Memory B cell (primary cell): Measurements from ENCODE around the gene DOCK9.
"Not testable (repeated sequence)": the region's sequence is repeated elsewhere in the genome, so short reads cannot be mapped to it uniquely, and the experiment has no call there.

ENCODE experiments used
- ATAC-seq: fragments of 150-1000 bp; cut with Tn5 transposase; 2 replicates; pipeline ENCODE4 v1.10.0; 2021; ENCODE audit warnings: low read depth, mild to moderate bottlenecking, moderate library complexity
- DNase-seq, 2 donors: peaks; one replicate each; pipeline ENCODE4 v3.0.0; 2022; ENCODE audit warnings: low spot score in 2 of 2
- H3K27ac Mint-ChIP-seq: one replicate; pipeline ENCODE4 v1.8.0; 2022; ENCODE audit warnings: mild to moderate bottlenecking, moderate library complexity, mixed read lengths
- H3K27me3 Mint-ChIP-seq: one replicate; pipeline ENCODE4 v1.8.0; 2022; ENCODE audit warnings: mixed read lengths
- H3K36me3 Mint-ChIP-seq: one replicate; pipeline ENCODE4 v1.8.0; 2022; ENCODE audit warnings: mild to moderate bottlenecking, mixed read lengths
- H3K4me1 Mint-ChIP-seq: one replicate; pipeline ENCODE4 v1.8.0; 2022; ENCODE audit warnings: mixed read lengths
- H3K4me3 Mint-ChIP-seq: one replicate; pipeline ENCODE4 v1.8.0; 2022; ENCODE audit warnings: mild to moderate bottlenecking, moderate library complexity, mixed read lengths
- H3K9me3 Mint-ChIP-seq: one replicate; pipeline ENCODE4 v1.8.0; 2022; ENCODE audit warnings: mixed read lengths

The DOCK9 gene

DNA sequence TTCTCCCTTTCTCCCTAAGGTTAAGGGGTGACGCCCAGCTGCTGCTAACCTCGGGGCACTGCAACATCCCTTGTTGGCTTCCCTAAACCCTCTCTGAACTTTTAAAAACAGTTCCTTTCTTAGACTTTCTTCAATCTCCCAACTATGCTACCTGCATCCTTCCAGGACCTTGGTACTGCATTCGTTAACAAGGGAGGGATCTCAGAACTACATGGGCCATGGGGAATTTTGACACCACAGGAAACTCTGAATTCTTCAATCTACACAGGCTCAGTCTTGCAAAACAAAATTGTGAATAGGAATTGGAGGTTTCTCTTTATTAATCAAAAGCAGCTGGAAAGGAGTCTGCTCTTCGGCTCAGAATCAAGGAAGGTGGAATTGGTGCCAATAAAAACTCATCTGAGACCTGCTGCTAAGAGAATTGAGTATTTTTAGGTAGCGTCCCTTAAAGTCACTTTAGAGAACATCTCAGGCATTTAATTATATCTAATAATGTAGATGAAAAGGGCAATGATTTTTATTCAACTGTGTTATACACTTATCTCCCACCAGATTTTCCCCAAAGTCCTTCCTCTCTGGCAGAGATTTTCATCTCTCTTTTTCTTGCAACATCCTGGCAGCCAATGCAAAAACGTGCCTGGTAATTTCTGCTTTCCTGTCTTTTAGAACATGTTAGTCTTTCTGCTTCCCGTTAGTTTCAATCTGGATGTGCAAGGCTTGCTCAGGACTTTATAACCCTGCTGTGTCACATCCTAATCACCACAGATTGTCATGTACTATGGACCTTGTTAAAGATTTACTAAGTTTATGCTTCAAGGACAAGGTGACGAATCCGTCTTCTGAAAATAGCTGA is 156.3 kb downstream of the DOCK9 start:
- Mint-ChIP-seq H3K9me3 (no peaks in the 10 kb centered on the region), H3K4me3 (no peak overlapping the region), H3K4me1 (peaks cover 5% of the 10 kb centered on the region), H3K27me3 (no peaks in the 10 kb centered on the region), H3K36me3 (peaks cover 18% of the 10 kb centered on the region), H3K27ac (no peak overlapping the region)
- ATAC-seq (no peak), DNase-seq (no peak)

GRCh38 chr13:98820744-98821371 is 157.0 kb downstream of the DOCK9 start:
- peaks cover 24% of the 10 kb centered on the region for H3K36me3 Mint-ChIP-seq

DNA sequence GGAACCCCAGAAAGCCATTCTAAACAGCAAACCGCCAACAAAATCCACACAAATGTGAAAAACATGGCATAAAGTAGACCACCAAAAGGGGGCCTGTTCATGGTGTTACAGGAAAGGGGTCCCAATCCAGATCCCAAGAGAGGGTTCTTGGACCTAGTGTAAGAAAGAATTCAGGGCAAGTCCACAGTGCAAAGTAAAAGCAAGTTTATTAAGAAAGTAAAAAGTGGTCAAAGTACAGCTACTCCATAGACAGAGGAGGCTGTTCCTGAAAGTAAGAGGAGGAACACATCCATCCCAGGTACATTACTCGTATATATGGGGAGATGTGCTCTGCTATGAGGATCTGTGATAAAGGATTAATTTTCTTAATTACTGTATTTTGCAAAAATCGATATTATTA is 157.6 kb downstream of the DOCK9 start:
- H3K4me1 Mint-ChIP-seq: peaks cover 2% of the 10 kb centered on the region
- H3K9me3 Mint-ChIP-seq: no peaks in the 10 kb centered on the region
- H3K36me3 Mint-ChIP-seq: peaks cover 24% of the 10 kb centered on the region
- no peaks in the 10 kb centered on the region for H3K27me3 Mint-ChIP-seq
- ATAC-seq (no peak), DNase-seq (no peak)
- H3K27ac Mint-ChIP-seq: no peak overlapping the region
- H3K4me3 Mint-ChIP-seq: no peak overlapping the region

More at GRCh38 chr13:98820744-98821371, 157.0 kb downstream of the DOCK9 start:
- H3K4me1 Mint-ChIP-seq: peaks cover 4% of the 10 kb centered on the region
- H3K4me3 Mint-ChIP-seq: no peak overlapping the region
- no peak for DNase-seq
- ATAC-seq: no peak
- H3K27me3 Mint-ChIP-seq: no peaks in the 10 kb centered on the region
- no peak overlapping the region for H3K27ac Mint-ChIP-seq
- H3K9me3 Mint-ChIP-seq: no peaks in the 10 kb centered on the region

GRCh38 chr13:98819382-98820010 is 158.4 kb downstream of the DOCK9 start:
- Mint-ChIP-seq H3K27me3 (no peaks in the 10 kb centered on the region), H3K27ac (no peak overlapping the region), H3K4me3 (no peak overlapping the region), H3K36me3 (peaks cover 24% of the 10 kb centered on the region), H3K4me1 (no peaks in the 10 kb centered on the region), H3K9me3 (no peaks in the 10 kb centered on the region)
- ATAC-seq (no peak), DNase-seq (no peak)

- ATAC-seq: no peak
- no peak overlapping the region for H3K4me3 Mint-ChIP-seq
- peak overlapping the region; percentile 11 for H3K27ac Mint-ChIP-seq
These were observed 161.5 kb downstream of the DOCK9 start for GRCh38 chr13:98816406-98816805.

DNA sequence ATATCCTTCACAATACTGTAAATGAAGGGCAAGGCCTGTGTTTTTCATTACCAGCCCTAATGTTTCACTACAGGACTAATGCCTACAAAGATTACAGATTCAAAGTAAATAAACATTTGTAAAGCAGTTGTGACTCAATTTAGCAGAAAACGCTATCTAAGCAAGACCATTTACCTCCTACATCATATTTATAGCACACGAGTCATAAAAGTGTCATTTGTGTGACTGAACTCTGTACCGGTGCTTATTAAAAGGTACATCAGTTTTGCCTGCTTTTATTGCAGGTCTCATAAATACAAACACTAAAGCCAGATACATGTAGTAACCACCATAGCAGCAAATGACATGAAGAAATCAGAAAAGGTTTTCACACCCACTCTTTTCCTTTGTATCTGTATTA is 163.9 kb downstream of the DOCK9 start:
- DNase-seq: no peak

More at GRCh38 chr13:98816406-98816805, 161.5 kb downstream of the DOCK9 start:
- peaks cover 7% of the 10 kb centered on the region for H3K36me3 Mint-ChIP-seq
- H3K9me3 Mint-ChIP-seq: no peaks in the 10 kb centered on the region
- H3K27me3 Mint-ChIP-seq: no peaks in the 10 kb centered on the region
- no peak for DNase-seq
- H3K4me1 Mint-ChIP-seq: no peaks in the 10 kb centered on the region

GRCh38 chr13:98812186-98812790 is 165.6 kb downstream of the DOCK9 start:
- not testable (repeated sequence) for H3K9me3 Mint-ChIP-seq, H3K4me3 Mint-ChIP-seq, DNase-seq, H3K4me1 Mint-ChIP-seq, ATAC-seq, H3K27ac Mint-ChIP-seq, H3K27me3 Mint-ChIP-seq
- peaks cover 14% of the 10 kb centered on the region for H3K36me3 Mint-ChIP-seq

More for the DNA sequence above, 163.9 kb downstream of the DOCK9 start:
- no peaks in the 10 kb centered on the region for H3K4me1 Mint-ChIP-seq
- no peak for ATAC-seq
- H3K27ac Mint-ChIP-seq: no peak overlapping the region
- H3K36me3 Mint-ChIP-seq: peaks cover 13% of the 10 kb centered on the region
- no peaks in the 10 kb centered on the region for H3K27me3 Mint-ChIP-seq
- no peaks in the 10 kb centered on the region for H3K9me3 Mint-ChIP-seq
- no peak overlapping the region for H3K4me3 Mint-ChIP-seq

GRCh38 chr13:98810746-98811145 is 167.1 kb downstream of the DOCK9 start:
- no peaks in the 10 kb centered on the region for H3K27me3 Mint-ChIP-seq
- no peak overlapping the region for H3K27ac Mint-ChIP-seq
- H3K9me3 Mint-ChIP-seq: no peaks in the 10 kb centered on the region
- DNase-seq (no peak), ATAC-seq (no peak)
- H3K4me3 Mint-ChIP-seq: no peak overlapping the region
- H3K36me3 Mint-ChIP-seq: peaks cover 10% of the 10 kb centered on the region
- H3K4me1 Mint-ChIP-seq: no peaks in the 10 kb centered on the region

DNA sequence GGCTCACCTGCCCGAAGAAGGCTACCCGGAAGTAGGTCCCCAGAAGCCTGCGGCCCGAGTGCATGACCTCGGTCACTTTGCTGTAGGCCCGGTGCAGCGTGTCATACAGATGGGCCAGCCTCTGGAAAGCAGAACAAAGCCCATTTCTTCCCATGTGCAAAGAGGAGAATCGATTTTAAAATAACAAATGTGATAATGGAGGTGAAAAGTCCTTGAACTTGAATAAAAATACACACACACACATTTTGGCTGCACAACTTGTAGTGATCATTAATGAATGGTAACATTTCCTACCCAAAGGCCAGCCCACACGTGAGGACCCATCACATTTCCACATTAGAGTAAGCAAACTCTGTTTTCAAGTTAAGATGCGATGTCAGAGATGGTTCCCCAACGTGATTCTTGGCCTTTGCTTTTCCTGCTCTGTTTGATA is 168.5 kb downstream of the DOCK9 start:
- no peak overlapping the region for H3K4me3 Mint-ChIP-seq
- no peaks in the 10 kb centered on the region for H3K4me1 Mint-ChIP-seq
- no peaks in the 10 kb centered on the region for H3K9me3 Mint-ChIP-seq
- no peaks in the 10 kb centered on the region for H3K27me3 Mint-ChIP-seq
- DNase-seq (no peak), ATAC-seq (no peak)
- peaks cover 15% of the 10 kb centered on the region for H3K36me3 Mint-ChIP-seq
- no peak overlapping the region for H3K27ac Mint-ChIP-seq

DNA sequence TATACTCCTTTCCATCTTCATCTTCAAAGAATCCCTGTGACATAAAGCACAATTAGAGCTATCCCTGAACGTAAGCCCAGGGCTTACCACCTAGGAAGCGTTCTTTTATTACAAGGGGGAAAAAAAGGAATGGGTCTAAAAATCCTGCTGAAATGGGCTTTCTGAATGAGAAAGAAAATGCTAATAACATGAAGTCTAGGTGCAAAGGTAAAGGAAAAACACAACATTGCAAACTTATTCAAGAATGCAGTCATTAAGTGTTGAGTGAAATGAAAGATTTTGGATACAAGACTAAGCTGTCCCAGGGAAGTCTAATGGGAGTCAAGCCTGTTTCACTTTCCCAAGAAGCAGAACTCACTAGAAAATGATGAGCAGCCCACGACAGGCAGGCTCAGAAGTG is 170.1 kb downstream of the DOCK9 start:
- Mint-ChIP-seq H3K36me3 (peaks cover 19% of the 10 kb centered on the region), H3K27ac (no peak overlapping the region), H3K27me3 (no peaks in the 10 kb centered on the region), H3K4me1 (no peaks in the 10 kb centered on the region), H3K4me3 (no peak overlapping the region), H3K9me3 (no peaks in the 10 kb centered on the region)
- DNase-seq (no peak), ATAC-seq (no peak)

- Mint-ChIP-seq H3K27me3 (no peaks in the 10 kb centered on the region), H3K36me3 (peaks cover 27% of the 10 kb centered on the region), H3K9me3 (no peaks in the 10 kb centered on the region), H3K4me1 (no peaks in the 10 kb centered on the region), H3K27ac (no peak overlapping the region), H3K4me3 (no peak overlapping the region)
- DNase-seq (no peak), ATAC-seq (no peak)
These were observed 173.5 kb downstream of the DOCK9 start for GRCh38 chr13:98804336-98804855.

GRCh38 chr13:98803921-98804320 is 173.9 kb downstream of the DOCK9 start:
- DNase-seq (no peak), ATAC-seq (no peak)
- Mint-ChIP-seq H3K36me3 (peaks cover 27% of the 10 kb centered on the region), H3K27ac (no peak overlapping the region), H3K4me1 (no peaks in the 10 kb centered on the region), H3K4me3 (no peak overlapping the region), H3K27me3 (no peaks in the 10 kb centered on the region), H3K9me3 (no peaks in the 10 kb centered on the region)

GRCh38 chr13:98803111-98803561 is 174.7 kb downstream of the DOCK9 start:
- Mint-ChIP-seq H3K36me3 (peaks cover 28% of the 10 kb centered on the region), H3K27me3 (no peaks in the 10 kb centered on the region), H3K4me1 (no peaks in the 10 kb centered on the region), H3K27ac (no peak overlapping the region), H3K4me3 (no peak overlapping the region), H3K9me3 (no peaks in the 10 kb centered on the region)
- ATAC-seq (no peak), DNase-seq (no peak)

GRCh38 chr13:98802559-98802958 is 175.3 kb downstream of the DOCK9 start:
- Mint-ChIP-seq H3K9me3 (no peaks in the 10 kb centered on the region), H3K27me3 (no peaks in the 10 kb centered on the region), H3K4me3 (no peak overlapping the region), H3K4me1 (no peaks in the 10 kb centered on the region), H3K36me3 (peaks cover 31% of the 10 kb centered on the region), H3K27ac (no peak overlapping the region)
- DNase-seq (no peak), ATAC-seq (no peak)
